Parathyroid adenoma (tissue), 2 donors: Measurements from ENCODE around the gene VSIG2.

Source experiments
- H2AFZ ChIP-seq: fragments of 300-600 bp; sonication (generic); one replicate; pipeline ENCODE4 v1.7.0; 2017; ENCODE audit warnings: antibody characterized with exemption, mild to moderate bottlenecking
- H3K27ac ChIP-seq: fragments of 300-600 bp; sonication (generic); one replicate; pipeline ENCODE4 v1.7.0; 2017
- H3K27me3 ChIP-seq: fragments of 300-600 bp; sonication (generic); one replicate; pipeline ENCODE4 v1.7.0; 2017; ENCODE audit warnings: low read length; ENCODE audit not compliant: control insufficient read depth, insufficient read depth
- H3K36me3 ChIP-seq: fragments of 300-600 bp; sonication (generic); one replicate; pipeline ENCODE4 v1.7.0; 2017; ENCODE audit warnings: low read length; ENCODE audit not compliant: control insufficient read depth, insufficient read depth
- H3K4me1 ChIP-seq: fragments of 300-600 bp; sonication (generic); one replicate; pipeline ENCODE4 v1.7.0; 2017; ENCODE audit warnings: control low read depth
- H3K4me2 ChIP-seq: fragments of 300-600 bp; sonication (generic); one replicate; pipeline ENCODE4 v1.7.0; 2017; ENCODE audit warnings: low read length
- H3K4me3 ChIP-seq: fragments of 300-600 bp; sonication (generic); one replicate; pipeline ENCODE4 v1.7.0; 2017; ENCODE audit warnings: low read depth, low read length
- H3K79me2 ChIP-seq: fragments of 300-600 bp; sonication (generic); one replicate; pipeline ENCODE4 v1.7.0; 2017; ENCODE audit warnings: control low read depth
- H3K9ac ChIP-seq: fragments of 300-600 bp; sonication (generic); one replicate; pipeline ENCODE4 v1.7.0; 2017; ENCODE audit warnings: mild to moderate bottlenecking
- H3K9me3 ChIP-seq: fragments of 300-600 bp; sonication (generic); one replicate; pipeline ENCODE4 v1.7.0; 2017; ENCODE audit warnings: low read length; ENCODE audit not compliant: control insufficient read depth
- CTCF ChIP-seq: fragments of 300-600 bp; sonication (generic); IDR thresholded peaks from one replicate; pipeline ENCODE4 v1.7.0; 2017; ENCODE audit warnings: antibody characterized with exemption, mild to moderate bottlenecking
- donor health status: primary hyperparathyroidism.

Gene VSIG2

GRCh38 chr11:124736736-124737135 is 15.3 kb downstream of the VSIG2 start:
- no peak overlapping the region for H2AFZ ChIP-seq
- H3K79me2 ChIP-seq: no peaks in the 10 kb centered on the region
- H3K27me3 ChIP-seq: no peaks in the 10 kb centered on the region
- no peaks in the 10 kb centered on the region for H3K36me3 ChIP-seq
- no peak overlapping the region for H3K27ac ChIP-seq
- no peak for TF ChIP-seq CTCF
- no peak overlapping the region for H3K4me2 ChIP-seq
- no peaks in the 10 kb centered on the region for H3K4me1 ChIP-seq
- H3K9me3 ChIP-seq: no peaks in the 10 kb centered on the region
- no peak overlapping the region for H3K9ac ChIP-seq
- no peak overlapping the region for H3K4me3 ChIP-seq

- no peaks in the 10 kb centered on the region for H3K4me1 ChIP-seq
- H3K9me3 ChIP-seq: no peaks in the 10 kb centered on the region
- no peak overlapping the region for H3K4me3 ChIP-seq
- H3K27ac ChIP-seq: no peak overlapping the region
- H3K79me2 ChIP-seq: no peaks in the 10 kb centered on the region
- no peak overlapping the region for H3K9ac ChIP-seq
- H3K27me3 ChIP-seq: no peaks in the 10 kb centered on the region
- no peak overlapping the region for H2AFZ ChIP-seq
- no peaks in the 10 kb centered on the region for H3K36me3 ChIP-seq
- no peak for TF ChIP-seq CTCF
- H3K4me2 ChIP-seq: no peak overlapping the region
These were observed 19.8 kb downstream of the VSIG2 start for GRCh38 chr11:124732230-124732629.

GRCh38 chr11:124729571-124729970 is 22.5 kb downstream of the VSIG2 start:
- H3K27ac ChIP-seq: no peak overlapping the region
- TF ChIP-seq CTCF: no peak
- no peaks in the 10 kb centered on the region for H3K79me2 ChIP-seq
- no peak overlapping the region for H2AFZ ChIP-seq
- no peak overlapping the region for H3K9ac ChIP-seq
- H3K9me3 ChIP-seq: no peaks in the 10 kb centered on the region
- H3K36me3 ChIP-seq: no peaks in the 10 kb centered on the region
- no peaks in the 10 kb centered on the region for H3K27me3 ChIP-seq
- H3K4me2 ChIP-seq: no peak overlapping the region
- no peaks in the 10 kb centered on the region for H3K4me1 ChIP-seq
- no peak overlapping the region for H3K4me3 ChIP-seq

- no peaks in the 10 kb centered on the region for H3K36me3 ChIP-seq
- H3K27ac ChIP-seq: no peak overlapping the region
- H3K27me3 ChIP-seq: no peaks in the 10 kb centered on the region
- no peaks in the 10 kb centered on the region for H3K9me3 ChIP-seq
- no peak overlapping the region for H3K4me2 ChIP-seq
- no peaks in the 10 kb centered on the region for H3K79me2 ChIP-seq
- TF ChIP-seq CTCF: no peak
- H3K4me1 ChIP-seq: no peaks in the 10 kb centered on the region
- H3K9ac ChIP-seq: no peak overlapping the region
- no peak overlapping the region for H3K4me3 ChIP-seq
- no peak overlapping the region for H2AFZ ChIP-seq
These were observed 23.9 kb downstream of the VSIG2 start for GRCh38 chr11:124728134-124728533.

- Histone ChIP-seq H3K27me3 (no peaks in the 10 kb centered on the region), H3K9ac (no peak overlapping the region), H2AFZ (no peak overlapping the region), H3K4me1 (no peaks in the 10 kb centered on the region), H3K79me2 (no peaks in the 10 kb centered on the region), H3K9me3 (no peaks in the 10 kb centered on the region), H3K36me3 (no peaks in the 10 kb centered on the region), H3K27ac (no peak overlapping the region), H3K4me2 (no peak overlapping the region), H3K4me3 (no peak overlapping the region)
- no peak for TF ChIP-seq CTCF
These were observed 24.6 kb downstream of the VSIG2 start for GRCh38 chr11:124727474-124727873.
